DMS114 treated with DMSO at 0.1 percent for 48 hours (cell line): ENCODE measurements around the gene ZNF587.
A peak's percentile ranks its signal among the peaks of the same experiment; 100 is the strongest.
"Not testable (repeated sequence)": the region's sequence is repeated elsewhere in the genome, so short reads cannot be mapped to it uniquely, and the experiment has no call there.

Experiments
- DNase-seq: peaks from one replicate; lab custom pipeline; 2025; ENCODE audit not compliant: unreplicated experiment; lab: John Stamatoyannopoulos, UW

ZNF587 gene

GRCh38 chr19:57849666-57850473, at the start of gene ZNF587:
ZNF587 (plus strand) TSS chr19:57849859; CDS start chr19:57850039, 180 bp downstream.
- peak; percentile 86 for DNase-seq

DNA sequence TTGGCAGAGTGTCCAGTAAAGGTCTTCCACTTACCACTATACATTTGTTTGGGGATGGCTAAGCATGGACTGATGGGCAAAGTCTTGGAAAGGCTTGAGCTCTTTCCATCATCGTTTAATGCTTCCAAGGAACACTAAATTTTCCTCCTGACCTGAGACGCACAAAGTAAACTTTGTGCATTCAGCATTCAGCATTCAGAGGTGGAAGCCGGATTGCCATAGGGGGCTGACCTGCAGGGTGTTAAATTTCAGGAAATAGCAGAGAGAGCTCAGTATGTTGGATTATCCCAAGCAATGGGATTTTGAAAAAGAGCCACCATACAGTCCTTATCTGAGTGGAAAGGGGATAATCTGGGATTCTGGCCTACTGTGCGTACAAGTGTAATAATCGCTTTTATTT, 49.0 kb upstream of the ZNF587 start:
- no peak for DNase-seq

- DNase-seq: no peak
These were observed 47.4 kb upstream of the ZNF587 start for GRCh38 chr19:57802269-57802668.

GRCh38 chr19:57803265-57803593, 46.4 kb upstream of the ZNF587 start:
- peak; percentile 28 for DNase-seq

DNA sequence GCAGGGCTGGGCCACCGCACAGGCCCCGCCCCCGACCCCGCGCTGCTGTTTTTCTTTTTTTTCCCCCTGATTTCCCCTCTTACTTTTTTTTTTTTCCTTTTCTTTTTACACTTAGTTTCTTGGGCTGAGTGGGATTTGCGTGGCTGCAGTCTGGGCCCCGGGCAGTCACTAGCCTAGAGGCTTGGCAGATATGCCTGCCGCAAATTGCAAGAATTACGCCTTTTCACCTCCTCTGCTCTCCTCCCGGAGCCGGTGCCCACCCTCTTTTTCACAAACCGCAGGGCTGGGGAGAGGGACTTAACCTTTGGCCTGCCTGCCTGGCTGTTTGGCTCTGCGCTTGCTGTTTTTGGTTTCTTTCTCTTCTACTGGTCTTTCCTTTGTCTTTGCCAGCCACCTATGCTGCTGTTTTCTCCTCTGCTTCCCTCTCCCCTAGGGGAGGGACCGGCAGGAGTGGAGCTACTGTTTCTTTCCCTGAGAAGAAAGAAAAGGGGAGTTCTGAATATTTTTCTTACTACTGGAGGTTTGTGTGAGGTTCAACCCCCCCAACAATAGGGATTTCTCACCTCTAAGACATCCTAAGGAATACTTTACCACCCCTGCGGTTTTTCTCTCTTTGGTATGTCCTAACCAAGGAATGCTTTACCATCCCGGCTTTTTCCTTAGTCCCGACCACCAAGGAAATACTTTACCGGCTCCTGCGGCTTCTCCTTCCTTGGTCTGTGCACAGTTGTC, 45.9 kb upstream of the ZNF587 start:
- peak; percentile 34 for DNase-seq

- DNase-seq: no peak
These were observed 42.1 kb upstream of the ZNF587 start for GRCh38 chr19:57807541-57807940.

GRCh38 chr19:57810410-57811295, 39.0 kb upstream of the ZNF587 start:
- DNase-seq: not testable (repeated sequence)

GRCh38 chr19:57812226-57812625, 37.4 kb upstream of the ZNF587 start:
- no peak for DNase-seq

DNA sequence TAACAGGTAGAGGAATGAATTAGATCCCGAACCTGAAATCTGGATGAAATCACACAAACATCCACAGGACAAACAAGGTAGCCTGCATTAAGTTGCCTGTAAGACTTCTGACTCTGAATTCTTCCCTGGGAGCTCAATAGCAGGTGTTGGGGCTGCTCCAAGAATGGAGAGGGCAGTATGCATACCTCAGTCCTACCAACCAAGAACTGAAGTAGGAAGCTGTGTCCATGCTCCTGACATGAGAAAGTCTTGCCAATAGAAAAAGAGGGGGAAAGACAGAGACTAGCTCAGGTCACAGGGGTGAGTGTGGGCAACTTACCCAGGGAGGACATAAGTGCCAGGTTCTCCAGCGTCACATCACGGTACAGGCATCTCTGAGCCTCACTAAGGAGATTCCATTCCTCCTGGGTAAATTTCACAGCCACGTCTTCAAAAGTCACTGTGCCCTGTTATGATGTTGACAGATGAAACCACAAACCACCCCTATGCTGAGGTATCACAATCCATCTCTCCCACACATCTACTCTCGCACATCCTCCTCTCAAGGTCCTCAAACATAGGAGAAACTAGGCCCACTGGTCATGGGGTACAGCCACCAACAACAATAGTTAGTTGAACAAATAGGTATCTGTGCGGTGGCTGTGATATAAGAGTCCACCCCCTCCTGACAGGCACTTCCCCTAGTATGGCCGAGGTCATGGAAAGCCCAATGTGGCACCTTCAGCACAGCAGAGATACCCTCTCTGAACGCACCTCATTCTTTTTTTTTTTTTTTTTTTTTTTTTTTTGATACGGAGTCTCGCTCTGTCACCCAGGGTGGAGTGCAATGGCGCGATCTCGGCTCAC, 36.5 kb upstream of the ZNF587 start:
- not testable (repeated sequence) for DNase-seq

DNA sequence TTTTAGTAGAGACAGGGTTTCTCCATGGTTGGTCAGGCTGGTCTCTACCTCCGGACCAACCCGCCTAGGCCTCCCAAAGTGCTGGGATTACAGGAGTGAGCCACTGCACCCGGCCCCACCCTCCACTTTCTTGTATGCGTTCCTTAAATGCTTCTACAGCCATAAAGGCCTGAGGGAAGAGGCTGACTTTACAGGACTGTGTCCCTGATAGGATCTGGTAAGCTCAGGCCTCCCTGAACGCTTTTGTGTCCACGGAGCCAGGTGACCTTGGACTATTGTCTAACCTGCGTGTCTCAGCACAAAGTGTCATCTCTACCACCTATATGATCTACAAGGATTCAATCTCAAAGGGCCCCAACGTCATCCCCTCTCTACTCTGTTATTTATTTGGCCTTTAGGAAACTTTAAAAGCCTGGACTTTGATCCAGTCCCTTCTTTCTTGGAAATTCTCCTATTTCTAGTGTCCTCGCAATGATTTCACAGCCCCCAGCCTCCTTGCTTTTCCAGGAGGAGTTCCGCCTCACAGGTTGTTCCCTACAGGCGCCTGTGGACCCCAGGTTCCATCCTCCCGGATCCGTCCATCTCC, 35.6 kb upstream of the ZNF587 start:
- no peak for DNase-seq

GRCh38 chr19:57814505-57815246, 35.0 kb upstream of the ZNF587 start, which contains the start of gene ZNF552:
ZNF552 (minus strand) TSS chr19:57814913; CDS start chr19:57814743, 170 bp downstream.
- peak; percentile 97 for DNase-seq

DNA sequence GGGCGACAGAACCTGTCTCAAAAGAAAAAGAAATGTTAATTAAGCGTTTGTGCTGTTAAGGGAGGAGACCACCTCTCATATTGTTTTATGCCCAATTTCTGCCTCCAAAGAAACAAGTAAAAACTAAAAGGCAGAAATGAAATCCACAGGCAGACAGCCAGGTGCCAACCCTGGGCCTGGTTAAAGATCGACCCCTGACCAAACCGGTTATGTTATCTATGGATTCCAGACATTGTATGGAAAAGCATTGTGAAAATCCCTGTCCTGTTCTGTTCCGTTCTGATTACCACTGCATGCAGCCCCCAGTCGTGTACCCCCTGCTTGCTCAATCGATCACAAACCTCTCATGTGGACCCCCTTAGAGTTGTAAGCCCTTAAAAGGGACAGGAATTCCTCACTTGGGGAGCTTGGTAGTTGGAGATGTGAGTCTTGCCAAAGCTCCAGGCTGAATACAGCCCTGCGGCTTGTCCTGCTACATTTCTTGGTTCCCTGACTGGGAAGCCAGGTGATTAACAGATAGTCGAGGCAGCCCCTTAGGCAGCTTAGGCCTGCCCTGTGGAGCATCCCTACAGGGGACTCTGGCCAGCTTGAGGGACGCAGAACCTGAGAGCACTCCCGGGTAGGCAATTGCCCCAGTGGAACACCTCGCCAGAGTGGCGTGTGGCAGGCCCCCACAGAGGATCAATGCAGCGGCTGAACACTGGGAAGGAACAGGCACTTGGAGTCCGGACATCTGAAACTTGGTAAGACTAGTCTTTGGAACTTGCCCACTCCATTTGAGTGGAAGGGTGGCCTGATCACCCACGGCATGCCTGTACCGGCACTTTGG, 34.2 kb upstream of the ZNF587 start:
- DNase-seq: no peak

DNA sequence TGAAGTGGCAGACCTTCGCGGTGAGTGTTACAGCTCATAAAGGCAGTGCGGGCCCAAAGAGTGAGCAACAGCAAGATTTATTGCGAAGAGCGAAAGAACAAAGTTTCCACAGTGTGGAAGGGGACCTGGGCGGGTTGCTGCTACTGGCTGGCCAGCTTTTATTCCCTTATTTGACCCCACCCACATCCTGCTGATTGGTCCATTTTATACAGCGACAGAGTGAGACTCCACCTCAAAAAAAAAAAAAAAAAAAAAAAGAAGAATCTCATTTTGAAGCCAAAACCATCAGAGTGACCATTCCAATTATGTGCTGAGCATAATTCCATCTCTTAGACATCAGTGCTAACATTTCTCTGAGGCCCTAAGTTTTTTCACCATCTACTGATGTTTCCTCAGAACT, 33.0 kb upstream of the ZNF587 start:
- no peak for DNase-seq

DNA sequence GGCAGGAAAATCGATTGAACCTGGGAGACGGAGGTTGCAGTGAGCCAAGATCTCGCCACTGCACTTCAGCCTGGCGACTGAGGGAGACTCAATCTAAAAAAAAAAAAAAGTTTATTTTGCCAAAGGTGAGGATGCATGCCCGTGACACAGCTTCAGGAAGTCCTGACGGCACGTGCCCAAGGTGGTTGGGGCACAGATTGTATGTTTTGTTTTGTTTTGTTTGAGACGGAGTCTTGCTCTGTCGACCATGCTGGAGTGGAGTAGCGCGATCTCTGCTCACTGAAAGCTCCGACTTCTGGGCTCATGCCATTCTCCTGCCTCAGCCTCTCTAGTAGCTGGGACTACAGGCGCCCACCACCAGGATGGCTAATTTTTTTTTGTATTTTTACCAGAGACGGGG, 31.7 kb upstream of the ZNF587 start:
- no peak for DNase-seq

- DNase-seq: no peak
These were observed 31.3 kb upstream of the ZNF587 start for GRCh38 chr19:57818378-57818777.

DNA sequence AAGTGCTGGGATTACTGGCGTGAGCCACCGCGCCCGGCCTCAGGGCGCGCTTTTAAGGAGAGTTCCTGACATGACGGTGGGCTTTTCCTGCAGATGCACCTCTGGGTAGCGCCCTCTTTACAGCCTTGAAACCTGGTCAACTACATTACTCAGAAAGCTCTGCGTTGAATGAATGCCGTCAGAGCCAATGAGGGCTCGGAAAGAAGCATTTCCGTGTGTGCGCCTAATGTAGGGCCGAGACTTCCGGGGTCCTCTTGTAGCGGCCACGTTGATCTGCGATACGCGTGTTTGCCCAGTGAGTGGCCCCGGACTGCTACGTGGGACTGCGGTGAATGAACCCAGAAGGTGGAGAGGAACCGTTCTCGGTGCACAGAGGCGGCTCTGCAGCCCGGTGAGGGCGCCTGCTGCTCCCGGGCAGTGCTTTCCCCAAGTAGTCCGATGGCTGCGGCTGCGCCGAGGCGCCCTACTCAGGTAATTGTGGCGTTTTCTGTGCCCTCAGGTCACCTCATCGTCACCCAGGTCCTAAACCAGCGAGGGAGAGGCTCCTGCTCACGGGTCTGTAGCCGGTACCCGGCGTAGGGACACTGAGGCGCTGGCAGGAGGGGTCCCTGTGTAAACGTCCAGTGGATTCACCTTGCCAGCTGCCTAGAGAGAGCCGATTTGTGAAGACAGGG, 30.0 kb upstream of the ZNF587 start:
- DNase-seq: peak; percentile 89

GRCh38 chr19:57820599-57820998, 29.1 kb upstream of the ZNF587 start:
- no peak for DNase-seq

- DNase-seq: not testable (repeated sequence)
These were observed 28.6 kb upstream of the ZNF587 start for GRCh38 chr19:57821095-57821494.
